ENCODE data around the gene SEPTIN8. TPM values are rescaled to one million over a fixed set of nuclear protein-coding genes. Genes with fewer than 3 reads are reported as not detected.

SEPTIN8 gene
- total RNA-seq, 2 donors from 2014 or later: 27.5 to 27.7 TPM

- TF ChIP-seq CTCF (IDR thresholded peaks at IDR 0.05): no peak
- no peak for TF ChIP-seq POLR2A (IDR thresholded peaks at IDR 0.05)
- 28 to 51% methylated on average over 2 of the region's 2 CpGs for WGBS, 2 donors
- Histone ChIP-seq H3K27ac (no peak overlapping the region), H3K4me3 (no peak overlapping the region), H3K9me3 (no peaks in the 10 kb centered on the region), H3K36me3 (replicated peaks in 1 of 2; ENCODE audit: insufficient read depth in 1 of 2, low read depth in 2 of 2) (peaks cover 0 to 8% of the 10 kb centered on the region in 2 donors), H3K4me1 (peaks cover 21% of the 10 kb centered on the region), H3K27me3 (no peaks in the 10 kb centered on the region)
- ATAC-seq: no peak
- DNase-seq: no peak
- intact Hi-C loops (cut with DNase I): no loop called here
Observed at GRCh38 chr5:132767150-132767549, 9.9 kb downstream of the SEPTIN8 start.

- DNase-seq (no peak), ATAC-seq (no peak)
- Histone ChIP-seq H3K36me3 (replicated peaks in 1 of 2; ENCODE audit: insufficient read depth in 1 of 2, low read depth in 2 of 2) (peaks cover 0 to 8% of the 10 kb centered on the region in 2 donors), H3K27me3 (no peaks in the 10 kb centered on the region), H3K9me3 (no peaks in the 10 kb centered on the region), H3K4me3 (no peak overlapping the region), H3K4me1 (peaks cover 17% of the 10 kb centered on the region), H3K27ac (no peak overlapping the region)
- no peak for TF ChIP-seq POLR2A (IDR thresholded peaks at IDR 0.05)
- no peak for TF ChIP-seq CTCF (IDR thresholded peaks at IDR 0.05)
- intact Hi-C loops (cut with DNase I): no loop called here
- WGBS, 2 donors: 92 to 93% methylated on average over 1 of the region's 1 CpG
Observed at GRCh38 chr5:132766806-132767055, 10.3 kb downstream of the SEPTIN8 start.

- intact Hi-C loops (cut with DNase I): no loop called here
- Histone ChIP-seq H3K27ac (no peak overlapping the region), H3K9me3 (no peaks in the 10 kb centered on the region), H3K4me3 (no peak overlapping the region), H3K27me3 (no peaks in the 10 kb centered on the region), H3K36me3 (replicated peaks in 1 of 2; ENCODE audit: insufficient read depth in 1 of 2, low read depth in 2 of 2) (peaks cover 0 to 14% of the 10 kb centered on the region in 2 donors), H3K4me1 (peaks cover 12% of the 10 kb centered on the region)
- no peak for DNase-seq
- no peak for ATAC-seq
- TF ChIP-seq CTCF (IDR thresholded peaks at IDR 0.05) (no peak), POLR2A (IDR thresholded peaks at IDR 0.05) (no peak)
- 88 to 92% methylated on average over 11 to 14 of the region's 14 CpGs for WGBS, 2 donors
Observed at GRCh38 chr5:132766020-132766805, 10.8 kb downstream of the SEPTIN8 start.

GRCh38 chr5:132765311-132766019, 11.6 kb downstream of the SEPTIN8 start:
- WGBS, 2 donors: 91 to 98% methylated on average over 9 to 12 of the region's 12 CpGs
- peaks cover 0 to 19% of the 10 kb centered on the region in 2 donors for H3K36me3 ChIP-seq (replicated peaks in 1 of 2; ENCODE audit: insufficient read depth in 1 of 2, low read depth in 2 of 2)
- no peaks in the 10 kb centered on the region for H3K27me3 ChIP-seq
- no peak for DNase-seq
- TF ChIP-seq POLR2A (IDR thresholded peaks at IDR 0.05) (no peak), CTCF (IDR thresholded peaks at IDR 0.05) (no peak)
- no peaks in the 10 kb centered on the region for H3K9me3 ChIP-seq
- intact Hi-C loops (cut with DNase I): no loop called here
- no peak for ATAC-seq
- no peak overlapping the region for H3K27ac ChIP-seq
- no peak overlapping the region for H3K4me3 ChIP-seq
- H3K4me1 ChIP-seq: peaks cover 7% of the 10 kb centered on the region
